HG03108 (cell line): ENCODE results near the gene SMAD4.
"Not testable (repeated sequence)": the region's sequence is repeated elsewhere in the genome, so short reads cannot be mapped to it uniquely, and the experiment has no call there.

Experiments
- ATAC-seq: cut with Tn5 transposase; IDR thresholded peaks from one replicate; pipeline ENCODE4 v1.9.1; 2021; ENCODE audit warnings: moderate library complexity; ENCODE audit not compliant: unreplicated experiment

The SMAD4 gene

DNA sequence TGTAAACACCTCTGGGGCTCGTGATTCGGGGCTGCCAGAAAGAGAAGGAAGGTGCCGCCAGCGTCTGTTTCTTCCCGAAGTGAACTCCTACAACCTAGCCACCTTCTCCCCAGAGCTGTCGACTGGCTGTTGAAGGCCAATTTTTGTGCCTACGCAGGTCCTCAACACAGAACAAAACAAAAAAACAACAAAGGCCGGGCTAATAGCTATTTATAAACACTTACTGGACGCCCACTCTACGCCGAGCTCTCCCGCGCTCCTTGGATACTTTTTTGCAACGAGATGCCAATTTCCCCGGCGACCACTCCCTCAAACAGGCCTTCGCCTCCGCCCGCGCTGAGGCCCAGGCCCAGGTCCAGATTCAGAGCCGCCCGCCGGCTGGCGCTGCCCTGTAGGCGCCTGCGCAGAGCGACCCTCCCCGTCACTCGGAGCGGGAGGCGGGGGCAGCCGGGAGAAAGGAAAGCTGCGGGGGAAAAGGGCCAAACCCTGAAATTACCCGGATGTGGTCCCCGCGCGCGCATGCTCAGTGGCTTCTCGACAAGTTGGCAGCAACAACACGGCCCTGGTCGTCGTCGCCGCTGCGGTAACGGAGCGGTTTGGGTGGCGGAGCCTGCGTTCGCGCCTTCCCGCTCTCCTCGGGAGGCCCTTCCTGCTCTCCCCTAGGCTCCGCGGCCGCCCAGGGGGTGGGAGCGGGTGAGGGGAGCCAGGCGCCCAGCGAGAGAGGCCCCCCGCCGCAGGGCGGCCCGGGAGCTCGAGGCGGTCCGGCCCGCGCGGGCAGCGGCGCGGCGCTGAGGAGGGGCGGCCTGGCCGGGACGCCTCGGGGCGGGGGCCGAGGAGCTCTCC, at the start of gene SMAD4:
Gene SMAD4, plus strand, starts transcription at position 520 of the 843 bp plus-strand sequence. CDS start 16,834 bp downstream, outside the sequence.
- peak; percentile 60 for ATAC-seq

GRCh38 chr18:50981381-50981780, 48.6 kb upstream of the SMAD4 start:
- ATAC-seq, result no peak

GRCh38 chr18:50982086-50982801, 47.8 kb upstream of the SMAD4 start:
- no peak for ATAC-seq

- ATAC-seq, result no peak
These were observed 47.2 kb upstream of the SMAD4 start for GRCh38 chr18:50982802-50983179.

DNA sequence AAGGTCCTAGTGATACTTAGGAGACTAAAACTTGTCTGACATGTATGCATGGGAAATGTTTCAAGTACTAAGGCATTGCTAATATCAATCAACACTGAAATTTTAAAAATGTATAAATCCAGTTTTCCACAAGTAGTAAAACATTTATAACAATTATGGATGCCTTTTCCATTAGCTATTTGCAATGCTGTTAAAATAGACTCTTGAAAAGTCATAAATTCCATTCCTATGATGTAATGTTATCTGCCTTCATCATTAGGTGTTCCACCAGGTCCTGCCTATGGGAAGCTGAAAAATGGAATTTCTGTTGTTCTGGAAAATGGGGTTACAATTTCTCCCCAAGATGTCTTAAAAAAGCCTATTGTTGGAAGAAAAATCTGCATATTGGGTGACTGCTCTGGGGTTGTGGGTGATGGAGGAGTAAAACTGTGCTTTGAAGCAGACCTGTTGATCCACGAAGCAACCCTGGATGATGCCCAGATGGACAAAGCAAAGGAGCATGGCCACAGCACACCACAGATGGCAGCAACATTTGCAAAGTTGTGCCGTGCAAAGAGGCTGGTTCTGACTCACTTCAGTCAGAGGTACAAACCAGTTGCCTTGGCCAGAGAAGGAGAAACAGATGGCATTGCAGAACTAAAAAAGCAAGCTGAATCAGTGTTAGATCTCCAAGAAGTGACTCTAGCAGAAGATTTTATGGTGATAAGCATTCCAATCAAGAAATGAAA, 43.5 kb upstream of the SMAD4 start:
- no peak for ATAC-seq

DNA sequence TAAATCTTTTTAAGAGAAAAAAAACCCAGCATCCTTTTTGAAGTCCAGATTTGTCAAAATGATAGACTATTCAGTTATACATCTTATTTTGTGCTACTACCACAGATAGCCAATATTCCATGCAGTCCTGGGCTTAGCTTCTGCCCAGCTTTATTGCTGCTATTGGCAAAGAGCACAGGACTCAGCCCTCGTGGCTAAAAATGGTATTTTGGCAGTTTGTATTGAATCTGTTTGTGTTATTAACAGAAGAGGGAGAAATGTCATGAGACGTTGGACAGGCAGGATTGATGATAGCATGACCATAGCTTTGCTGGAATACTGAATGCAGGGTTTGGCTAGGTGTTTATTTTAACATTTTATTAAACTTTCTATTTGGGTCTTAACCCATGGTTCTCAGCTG, 42.8 kb upstream of the SMAD4 start:
- no peak for ATAC-seq

GRCh38 chr18:50989711-50990110, 40.3 kb upstream of the SMAD4 start:
- ATAC-seq, result no peak

DNA sequence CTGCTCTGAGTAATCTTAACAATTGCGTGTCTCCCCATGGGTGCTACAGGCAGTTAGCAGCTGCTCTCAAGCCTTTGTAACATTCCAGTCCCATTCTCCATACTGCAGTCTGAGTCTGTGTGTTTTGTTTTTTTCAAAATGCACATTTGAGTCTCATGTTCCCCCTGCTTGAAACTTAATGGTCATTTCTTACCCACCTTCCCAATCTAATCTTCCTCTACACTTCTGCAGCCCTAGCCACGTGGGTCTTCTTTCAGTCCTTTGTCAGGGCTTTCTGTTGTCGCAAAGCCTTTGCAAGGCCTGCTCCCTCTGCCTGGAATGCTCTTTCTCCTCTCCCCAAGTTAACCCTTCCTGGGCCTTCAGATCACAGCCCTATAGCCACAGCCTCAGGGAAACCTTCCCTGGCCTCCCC, 37.7 kb upstream of the SMAD4 start:
- ATAC-seq, result no peak

DNA sequence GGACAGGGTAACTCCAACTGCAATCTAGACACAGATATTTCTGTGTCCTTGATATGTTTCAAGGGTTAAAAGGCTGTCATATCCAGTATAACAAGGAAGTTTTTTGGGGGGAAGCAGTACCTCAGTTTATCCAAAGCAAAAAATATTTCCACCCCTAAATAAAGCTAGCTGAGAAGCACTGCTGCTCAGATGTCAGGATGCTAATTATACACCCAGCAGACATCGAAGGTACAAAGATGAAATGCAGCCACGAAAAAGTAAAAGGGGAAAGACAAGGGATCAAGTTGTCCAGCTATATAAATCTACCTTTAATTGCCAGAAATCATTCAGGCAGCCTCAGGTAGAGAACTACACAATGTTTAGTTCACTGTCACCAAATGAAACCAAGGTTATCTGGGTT, 36.0 kb upstream of the SMAD4 start:
- no peak for ATAC-seq

DNA sequence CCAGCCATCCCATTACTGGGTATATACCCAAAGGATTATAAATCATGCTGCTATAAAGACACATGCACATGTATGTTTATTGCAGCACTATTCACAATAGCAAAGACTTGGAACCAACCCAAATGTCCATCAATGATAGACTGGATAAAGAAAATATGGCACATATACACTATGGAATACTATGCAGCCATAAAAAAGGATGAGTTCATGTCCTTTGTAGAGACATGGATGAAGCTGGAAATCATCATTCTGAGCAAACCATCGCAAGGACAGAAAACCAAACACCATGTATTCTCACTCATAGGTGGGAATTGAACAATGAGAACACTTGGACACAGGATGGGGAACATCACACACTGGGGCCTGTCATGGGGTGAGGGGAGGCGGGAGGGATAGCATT, 26.8 kb upstream of the SMAD4 start:
- ATAC-seq, result not testable (repeated sequence)

DNA sequence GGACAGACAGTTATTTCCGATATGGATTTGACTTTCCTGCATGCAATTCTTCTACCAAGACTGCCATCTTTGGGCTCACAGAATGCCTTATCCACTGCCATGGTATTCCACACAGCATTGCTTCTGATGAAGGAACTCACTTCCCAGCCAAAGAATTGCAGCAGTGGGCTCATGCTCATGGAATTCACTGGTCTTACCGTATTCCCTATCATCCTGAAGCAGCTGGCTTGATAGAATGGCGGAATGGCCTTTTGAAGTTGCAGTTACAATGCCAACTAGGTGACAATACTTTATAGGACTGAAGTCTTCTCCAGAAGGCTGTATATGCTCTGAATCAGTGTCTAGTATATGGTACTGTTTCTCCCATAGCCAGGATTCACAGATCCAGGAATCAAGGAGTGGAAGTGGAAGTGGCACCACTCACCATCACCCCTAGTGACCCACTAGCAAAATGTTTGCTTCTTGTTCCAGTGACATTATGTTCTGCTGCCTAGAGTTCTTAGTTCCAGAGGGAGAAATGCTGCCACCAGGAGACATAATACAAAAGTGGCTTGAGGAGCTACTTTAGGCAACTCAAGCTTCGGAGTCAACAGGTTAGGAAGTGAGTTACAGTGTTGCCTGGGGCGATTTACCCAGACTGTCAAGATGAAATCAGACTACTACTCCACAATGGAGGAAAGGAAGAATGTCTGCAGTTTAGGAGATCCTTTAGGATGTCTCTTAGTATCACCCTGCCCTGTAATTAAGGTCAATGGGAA, 23.8 kb upstream of the SMAD4 start:
- ATAC-seq, result no peak

DNA sequence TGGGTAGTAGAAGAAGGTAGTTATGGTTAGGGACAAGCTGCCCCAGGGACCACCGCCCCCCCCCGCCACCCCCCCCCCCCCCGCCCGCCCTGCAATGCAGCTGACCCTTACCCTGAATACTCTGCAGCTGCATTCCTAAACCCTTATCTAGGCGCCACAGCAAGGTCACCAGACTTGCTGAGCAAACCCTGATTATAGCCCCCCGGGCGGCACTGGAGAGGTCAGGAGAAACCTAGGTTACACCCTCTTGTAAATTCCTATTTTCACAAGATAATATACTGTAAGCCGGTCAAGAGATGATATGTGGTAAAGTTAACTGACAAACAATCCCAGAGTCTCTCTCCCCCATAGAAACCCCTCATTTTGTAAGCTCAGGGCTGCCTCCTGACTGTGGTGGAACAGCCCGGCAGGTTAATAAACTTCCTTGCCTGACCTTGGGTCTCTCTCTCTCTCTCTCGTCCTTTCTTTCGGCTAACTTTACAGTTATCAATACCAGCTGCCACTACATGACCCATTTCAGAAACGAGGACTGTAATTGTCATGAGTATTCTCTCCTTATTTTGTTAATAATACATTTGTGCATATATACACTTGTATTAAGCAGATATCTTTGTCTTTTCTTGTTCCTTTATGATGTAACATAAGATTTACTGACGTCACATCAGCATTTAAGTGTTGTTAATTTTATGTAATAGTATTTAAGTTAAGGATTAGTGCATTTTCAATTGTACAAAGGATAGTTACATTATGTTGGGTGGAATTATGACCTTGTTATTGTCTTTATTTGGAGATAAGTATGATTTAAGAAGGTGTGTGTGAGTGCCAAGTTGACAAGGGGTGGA, 22.8 kb upstream of the SMAD4 start:
- ATAC-seq, result no peak

- ATAC-seq, result no peak
These were observed 22.2 kb upstream of the SMAD4 start for GRCh38 chr18:51007790-51008139.

DNA sequence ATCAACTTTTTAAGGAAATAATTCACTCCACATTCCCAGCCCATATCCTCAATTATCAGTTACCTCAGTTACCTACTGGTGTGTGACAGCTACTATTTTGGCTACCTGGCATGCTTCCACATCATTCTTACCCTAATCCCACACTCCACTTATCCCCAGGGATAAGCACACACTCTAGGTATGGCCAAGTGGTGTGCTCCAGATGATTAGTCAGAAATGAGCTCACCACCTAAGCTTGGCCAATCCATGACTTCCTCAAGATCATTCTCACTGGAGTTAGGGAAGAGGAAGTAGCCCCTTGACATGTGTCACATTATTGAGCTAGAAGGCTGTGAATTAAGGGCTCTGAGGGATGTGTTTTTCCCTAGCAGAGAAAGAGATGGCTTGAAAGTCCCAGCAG, 20.9 kb upstream of the SMAD4 start:
- no peak for ATAC-seq

DNA sequence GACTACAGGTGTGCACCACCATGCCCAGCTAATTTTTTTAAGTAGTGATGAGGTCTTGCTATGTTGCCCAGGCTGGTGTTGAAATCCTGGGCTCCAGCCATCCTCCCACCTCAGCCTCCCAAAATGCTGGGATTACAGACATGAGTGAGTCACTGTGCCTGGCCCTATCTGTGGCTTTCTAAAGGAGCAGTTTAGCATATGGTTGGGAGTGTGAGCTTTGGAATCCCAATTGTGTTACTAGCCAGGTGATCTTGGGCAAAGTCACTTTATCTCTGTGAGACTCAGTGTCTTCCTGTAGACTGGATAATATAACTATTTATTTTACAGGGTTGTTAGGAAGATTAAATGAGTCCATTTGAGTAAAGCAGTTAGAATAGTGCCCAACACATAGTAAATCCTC, 19.8 kb upstream of the SMAD4 start:
- no peak for ATAC-seq

DNA sequence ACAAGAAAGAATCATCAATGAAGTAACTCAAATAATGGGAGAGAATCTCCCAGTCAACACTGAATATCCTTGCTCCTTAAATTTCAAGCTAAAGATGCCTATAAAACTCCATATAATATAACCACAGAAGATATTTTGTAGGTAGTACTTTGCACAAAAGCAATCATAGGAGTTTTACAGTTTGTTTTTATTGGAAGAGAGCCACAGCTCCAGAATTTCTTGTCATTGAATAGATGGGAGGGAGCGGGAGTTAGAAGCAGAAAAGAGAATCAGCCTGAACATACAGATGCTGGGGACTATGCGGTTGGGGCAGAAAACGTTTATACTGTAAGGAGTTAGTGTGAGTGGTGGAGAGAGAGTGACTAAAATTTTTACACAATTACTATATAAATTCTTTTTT, 18.3 kb upstream of the SMAD4 start:
- ATAC-seq, result no peak

DNA sequence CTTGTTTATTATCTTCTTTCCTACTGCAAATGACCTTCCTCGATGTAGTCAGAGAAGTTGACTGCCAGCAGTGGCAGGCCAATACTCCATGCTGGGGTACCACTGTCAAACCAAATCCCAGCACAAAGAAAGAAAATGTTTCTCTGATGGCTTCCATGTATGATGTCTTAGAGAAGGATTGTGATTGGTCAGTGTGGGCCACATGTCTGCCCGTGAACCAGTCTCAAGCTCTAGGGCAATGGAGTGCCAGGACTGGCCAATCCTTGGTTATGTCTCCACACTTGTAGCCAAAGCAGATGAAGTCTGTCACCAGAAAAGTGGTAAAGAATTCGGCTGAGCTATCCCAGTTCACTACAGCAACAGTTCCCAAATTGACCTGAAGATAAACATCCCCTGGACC, 17.6 kb upstream of the SMAD4 start:
- ATAC-seq, result no peak

DNA sequence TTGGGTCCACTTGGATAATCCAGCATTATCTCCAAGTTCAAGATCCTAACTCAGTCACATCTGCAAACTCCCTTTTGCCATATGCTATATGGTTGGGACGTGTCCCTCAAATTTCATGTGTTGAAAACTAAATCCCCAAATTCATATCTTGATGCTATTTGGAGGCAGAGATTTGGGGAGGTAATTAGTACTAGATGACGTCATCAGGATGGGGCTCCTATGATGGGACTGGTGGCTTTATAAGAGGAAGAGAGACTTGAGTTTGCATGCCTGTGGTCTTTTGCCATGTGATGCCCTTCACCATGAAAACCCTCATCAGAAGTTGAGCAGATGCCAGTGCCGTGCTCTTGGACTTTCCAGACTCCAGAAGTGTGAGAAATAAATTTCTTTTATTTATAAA, 16.8 kb upstream of the SMAD4 start:
- no peak for ATAC-seq

DNA sequence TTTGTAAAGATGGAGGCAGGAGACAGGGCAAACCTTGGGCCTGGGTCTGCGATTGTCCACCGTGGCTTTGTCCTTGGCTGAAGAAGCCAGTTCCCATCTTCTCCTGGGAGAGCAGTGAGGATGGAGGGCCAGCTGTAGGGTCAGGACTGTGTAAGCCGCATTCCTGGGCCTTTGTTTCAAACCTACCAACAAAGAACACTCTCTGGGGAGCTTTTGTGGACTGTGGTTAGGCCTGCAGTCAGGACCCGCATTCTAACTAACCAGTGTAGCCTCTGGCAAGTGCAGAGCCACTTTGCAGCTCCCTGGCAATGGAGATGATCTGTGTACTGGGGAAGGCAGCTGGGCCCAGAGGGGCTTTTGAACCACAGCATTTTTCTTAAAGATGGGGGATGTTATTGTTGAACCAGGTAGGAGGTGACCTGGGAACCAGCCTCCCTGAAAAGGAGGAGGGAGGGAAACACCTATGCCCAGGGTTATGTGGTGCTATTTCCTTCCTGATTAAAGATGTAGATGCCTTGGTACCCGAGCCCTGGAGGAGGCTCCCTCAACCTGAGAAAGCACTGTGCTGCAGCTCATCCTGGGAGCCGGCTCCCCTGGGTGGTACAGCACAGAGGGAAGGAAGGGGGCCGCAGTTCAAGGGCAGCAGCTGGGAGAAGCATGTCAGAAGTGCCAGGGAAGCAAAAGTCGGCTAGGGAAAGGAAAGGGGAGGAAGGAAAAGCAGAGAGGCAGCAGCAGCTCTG, 12.7 kb upstream of the SMAD4 start:
- ATAC-seq, result no peak

DNA sequence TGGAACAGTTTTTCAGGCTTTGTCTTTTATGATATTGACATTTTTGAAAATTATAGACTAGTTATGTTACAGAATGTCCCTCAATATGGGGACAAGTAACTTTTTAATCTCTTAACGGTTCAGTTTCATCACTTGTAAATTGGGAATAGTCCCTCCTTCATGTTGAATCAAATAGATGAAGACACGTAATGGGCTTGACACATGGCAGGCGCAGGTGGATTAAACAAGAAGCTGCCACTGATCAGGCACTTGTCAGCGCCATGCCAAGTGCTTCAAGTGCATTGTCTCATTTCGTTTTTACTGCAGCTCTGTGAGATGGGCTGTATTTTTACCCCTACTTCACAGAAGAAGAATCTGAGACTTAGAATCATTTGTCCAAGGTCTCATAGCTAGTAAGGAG, 9.5 kb upstream of the SMAD4 start:
- no peak for ATAC-seq
